ENCODE data around the gene NUBP2.

DNA sequence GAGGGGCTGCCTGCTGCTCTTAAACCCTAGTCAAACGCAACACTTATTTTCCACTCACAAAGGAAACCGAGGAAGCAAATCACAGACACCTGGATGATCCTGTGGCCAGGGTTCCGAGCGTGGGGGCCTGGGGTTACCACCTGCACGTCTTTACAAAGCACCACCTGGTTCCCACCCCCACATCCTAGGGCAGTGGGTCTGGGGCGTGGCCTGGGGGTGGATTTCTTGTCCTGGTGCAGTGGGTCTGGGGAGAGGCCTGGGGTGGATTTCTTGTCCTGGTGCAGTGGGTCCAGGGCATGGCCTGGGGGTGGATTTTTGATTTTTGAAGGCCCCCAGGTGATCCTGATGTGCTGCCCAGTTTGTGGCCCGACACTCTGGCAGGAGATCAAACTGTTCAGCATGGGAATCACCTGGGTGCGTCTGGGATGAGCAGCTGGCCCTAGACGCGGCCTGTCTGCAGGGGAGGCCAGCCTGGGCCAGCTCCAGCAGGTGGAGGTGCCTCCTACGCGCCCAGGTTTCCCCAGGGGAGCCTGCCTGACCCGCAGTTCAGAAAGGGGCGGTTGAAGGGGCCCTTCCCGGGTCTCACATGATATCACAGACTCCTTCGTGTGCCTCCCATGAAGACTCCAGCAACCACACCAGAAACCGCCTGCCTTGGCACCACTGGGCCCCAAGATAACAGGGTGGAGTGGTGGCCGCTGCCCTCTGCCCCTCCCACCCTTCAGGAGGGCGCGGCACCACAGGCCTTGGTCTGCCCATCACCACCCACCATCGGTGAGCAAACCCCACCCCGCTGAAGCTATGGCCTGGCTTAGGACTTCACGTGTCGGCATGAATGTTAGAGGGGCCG lies 37.6 kb downstream of the NUBP2 start:
- TF ChIP-seq EP300 (IDR thresholded peaks at IDR 0.05; ENCODE audit: borderline replicate concordance in 1 of 2, control insufficient read depth in 1 of 2, low read depth in 2 of 2, low read length in 2 of 2) (no peak), EED (IDR thresholded peaks at IDR 0.05; ENCODE audit: low read depth) (no peak), HCFC1 (IDR thresholded peaks at IDR 0.05; ENCODE audit: low read length) (no peak), CHD4 (IDR thresholded peaks at IDR 0.05) (no peak), NFYA (IDR thresholded peaks at IDR 0.05; ENCODE audit: borderline replicate concordance, low read depth, low read length) (no peak), KDM1A (IDR thresholded peaks at IDR 0.05; ENCODE audit: borderline replicate concordance) (no peak), POLR2AphosphoS5 (IDR thresholded peaks at IDR 0.05; ENCODE audit: low read length) (no peak), POLR2A (IDR thresholded peaks at IDR 0.05; ENCODE audit: low read depth, low read length) (0 out of 2 replicates have a peak, but pooled peaks have one; percentile 11), DPF2 (IDR thresholded peaks at IDR 0.05) (no peak)
- TF ChIP-seq, protein P1, sequence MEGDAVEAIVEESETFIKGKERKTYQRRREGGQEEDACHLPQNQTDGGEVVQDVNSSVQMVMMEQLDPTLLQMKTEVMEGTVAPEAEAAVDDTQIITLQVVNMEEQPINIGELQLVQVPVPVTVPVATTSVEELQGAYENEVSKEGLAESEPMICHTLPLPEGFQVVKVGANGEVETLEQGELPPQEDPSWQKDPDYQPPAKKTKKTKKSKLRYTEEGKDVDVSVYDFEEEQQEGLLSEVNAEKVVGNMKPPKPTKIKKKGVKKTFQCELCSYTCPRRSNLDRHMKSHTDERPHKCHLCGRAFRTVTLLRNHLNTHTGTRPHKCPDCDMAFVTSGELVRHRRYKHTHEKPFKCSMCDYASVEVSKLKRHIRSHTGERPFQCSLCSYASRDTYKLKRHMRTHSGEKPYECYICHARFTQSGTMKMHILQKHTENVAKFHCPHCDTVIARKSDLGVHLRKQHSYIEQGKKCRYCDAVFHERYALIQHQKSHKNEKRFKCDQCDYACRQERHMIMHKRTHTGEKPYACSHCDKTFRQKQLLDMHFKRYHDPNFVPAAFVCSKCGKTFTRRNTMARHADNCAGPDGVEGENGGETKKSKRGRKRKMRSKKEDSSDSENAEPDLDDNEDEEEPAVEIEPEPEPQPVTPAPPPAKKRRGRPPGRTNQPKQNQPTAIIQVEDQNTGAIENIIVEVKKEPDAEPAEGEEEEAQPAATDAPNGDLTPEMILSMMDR (IDR thresholded peaks at IDR 0.05 in 2 of 3, conservative IDR thresholded peaks at IDR 0.05 in 1 of 3; ENCODE audit: control insufficient read depth in 2 of 3, extremely low read depth in 1 of 3, insufficient read depth in 1 of 3, low read depth in 3 of 3, low read length in 3 of 3) = no peak
